H1 (cell line): ENCODE results near the gene FOXO6. TPM values are rescaled to one million over a fixed set of nuclear protein-coding genes. Genes with fewer than 3 reads are reported as not detected.
A peak's percentile ranks its signal among the peaks of the same experiment; 100 is the strongest.

Experiments used
- CTCF ChIA-PET: fragments of 300-600 bp; sonication (Branson Sonifier 250); formaldehyde crosslinking; loops from one replicate; lab custom pipeline; 2021; ENCODE audit not compliant: partially characterized antibody; lab: Charles Lee
- POLR2A ChIA-PET: fragments of 300-600 bp; sonication (Branson Sonifier 250); formaldehyde crosslinking; loops from one replicate; lab custom pipeline; 2021; ENCODE audit warnings: inconsistent platforms; ENCODE audit not compliant: partially characterized antibody; lab: Charles Lee
- DNase-seq, 2 experiments: peaks; one replicate each; pipeline versions ENCODE4 v3.0.0 to v3.0.0-alpha.2; 2010 to 2022; ENCODE audit warnings: low spot score in 2 of 2, low read depth in 1 of 2, mixed read lengths in 1 of 2
- FAIRE-seq: peaks from 2 replicates; lab custom pipeline; 2011; peaks lifted over from hg19 to GRCh38; lab: Jason Lieb, UNC
- H2AFZ ChIP-seq: 2 replicates; pipeline ENCODE4 v1.8.1; 2012; ENCODE audit warnings: low read length, inconsistent platforms
- H2AK5ac ChIP-seq: 2 replicates; pipeline ENCODE4 v1.6.1; 2013; ENCODE audit warnings: low read depth, low read length
- H2BK120ac ChIP-seq: replicated peaks from 2 replicates; pipeline ENCODE3; 2013; ENCODE audit warnings: low read depth, low read length, inconsistent platforms
- H2BK12ac ChIP-seq: 2 replicates; pipeline ENCODE4 v1.6.1; 2013; ENCODE audit warnings: low read depth, low read length
- H2BK15ac ChIP-seq: 2 replicates; pipeline ENCODE4 v1.6.1; 2013; ENCODE audit warnings: low read length
- H2BK20ac ChIP-seq: 2 replicates; pipeline ENCODE4 v1.6.1; 2013; ENCODE audit warnings: low read length
- H2BK5ac ChIP-seq: 2 replicates; pipeline ENCODE4 v1.6.1; 2013; ENCODE audit warnings: low read depth, low read length
- H3K14ac ChIP-seq: 2 replicates; pipeline ENCODE4 v1.6.1; 2013; ENCODE audit warnings: inconsistent platforms; ENCODE audit not compliant: insufficient read length
- H3K18ac ChIP-seq: 2 replicates; pipeline ENCODE4 v1.6.1; 2013; ENCODE audit warnings: low read length; ENCODE audit errors: extremely low read depth
- H3K23ac ChIP-seq: 2 replicates; pipeline ENCODE4 v1.6.1; 2013; ENCODE audit warnings: inconsistent platforms; ENCODE audit not compliant: insufficient read length
- H3K23me2 ChIP-seq: 2 replicates; pipeline ENCODE4 v1.6.1; 2013; ENCODE audit warnings: low read depth, low read length
- H3K27ac ChIP-seq: 2 replicates; pipeline ENCODE4 v1.6.1; 2011; ENCODE audit warnings: low read depth, low read length, inconsistent platforms
- H3K27me3 ChIP-seq, 4 experiments: replicated peaks in 1 of 4; 1 replicate in 1 of 4; 2 replicates in 3 of 4; pipeline versions ENCODE4 v1.6.1 to v1.8.1; 2011 to 2013; ENCODE audit warnings: low read length in 3 of 4, mild to moderate bottlenecking in 3 of 4, inconsistent platforms in 2 of 4, mixed read lengths in 2 of 4, moderate library complexity in 1 of 4; ENCODE audit not compliant: control insufficient read depth in 3 of 4, insufficient read depth in 3 of 4; ENCODE audit errors: extremely low read depth in 1 of 4
- H3K36me3 ChIP-seq, 4 experiments: 2 replicates each; pipeline versions ENCODE4 v1.6.1 to v1.8.1; 2011 to 2013; ENCODE audit warnings: mild to moderate bottlenecking in 4 of 4, low read length in 3 of 4, moderate library complexity in 2 of 4, control low read depth in 1 of 4, inconsistent platforms in 1 of 4; ENCODE audit not compliant: insufficient read depth in 4 of 4, control insufficient read depth in 2 of 4
- H3K4ac ChIP-seq: replicated peaks from 2 replicates; pipeline ENCODE3; 2013; ENCODE audit warnings: low read length, low read depth, mixed read lengths, inconsistent platforms; ENCODE audit not compliant: insufficient read length
- H3K4me1 ChIP-seq, 4 experiments: replicated peaks in 1 of 4; 1 replicate in 1 of 4; 2 replicates in 3 of 4; pipeline versions ENCODE4 v1.6.1 to v1.8.1; 2011 to 2013; ENCODE audit warnings: low read length in 3 of 4, inconsistent platforms in 2 of 4, mixed read lengths in 1 of 4; ENCODE audit not compliant: insufficient read depth in 4 of 4, control insufficient read depth in 3 of 4
- H3K4me2 ChIP-seq, 2 experiments: 2 replicates each; pipeline versions ENCODE4 v1.6.1 to v1.8.1; 2011 to 2013; ENCODE audit warnings: low read depth in 2 of 2, low read length in 2 of 2, control low read depth in 1 of 2, inconsistent platforms in 1 of 2, mild to moderate bottlenecking in 1 of 2; ENCODE audit not compliant: insufficient read depth in 1 of 2
- H3K4me3 ChIP-seq, 4 experiments: fragments of 200-600, 300-600 bp in 1 of 4; sonication (generic), shearing (Covaris generic), sonication (Bioruptor Twin) in 1 of 4; 2 replicates each; pipeline versions ENCODE4 v1.5.1 to v1.8.1; 2011 to 2016; ENCODE audit warnings: low read length in 4 of 4, low read depth in 3 of 4, control low read depth in 2 of 4, inconsistent platforms in 2 of 4, mild to moderate bottlenecking in 2 of 4, mixed read lengths in 1 of 4, moderate library complexity in 1 of 4; ENCODE audit not compliant: insufficient read depth in 2 of 4; ENCODE audit errors: extremely low read depth in 1 of 4
- H3K56ac ChIP-seq: replicated peaks from 2 replicates; pipeline ENCODE3; 2013; ENCODE audit warnings: low read depth, mild to moderate bottlenecking, mixed read lengths, low read length, inconsistent platforms; ENCODE audit not compliant: insufficient read length
- H3K79me1 ChIP-seq: 2 replicates; pipeline ENCODE4 v1.6.1; 2013; ENCODE audit warnings: low read depth, low read length, control low read depth
- H3K79me2 ChIP-seq, 2 experiments: 2 replicates each; pipeline versions ENCODE4 v1.6.1 to v1.8.1; 2012 to 2013; ENCODE audit warnings: low read length in 2 of 2, mild to moderate bottlenecking in 2 of 2, inconsistent platforms in 1 of 2; ENCODE audit not compliant: insufficient read depth in 2 of 2, control insufficient read depth in 1 of 2
- H3K9ac ChIP-seq, 4 experiments: replicated peaks in 1 of 4; 1 replicate in 1 of 4; 2 replicates in 3 of 4; pipeline versions ENCODE4 v1.6.1 to v1.8.1; 2011 to 2013; ENCODE audit warnings: low read depth in 3 of 4, low read length in 3 of 4, control low read depth in 2 of 4, mild to moderate bottlenecking in 2 of 4, moderate library complexity in 2 of 4, inconsistent platforms in 1 of 4; ENCODE audit errors: extremely low read depth in 1 of 4
- H3K9me3 ChIP-seq, 2 experiments: 2 replicates each; pipeline versions ENCODE4 v1.6.1 to v1.8.1; 2012 to 2013; ENCODE audit warnings: mild to moderate bottlenecking in 2 of 2, moderate library complexity in 2 of 2, control low read depth in 1 of 2, inconsistent platforms in 1 of 2, low read depth in 1 of 2, low read length in 1 of 2, mixed read lengths in 1 of 2; ENCODE audit not compliant: insufficient read depth in 2 of 2
- H4K20me1 ChIP-seq, 2 experiments: replicated peaks in 1 of 2; 2 replicates each; pipeline versions ENCODE3 to v1.8.1; 2011 to 2013; ENCODE audit warnings: inconsistent platforms in 2 of 2, low read length in 2 of 2, mild to moderate bottlenecking in 1 of 2; ENCODE audit not compliant: insufficient read depth in 2 of 2, control insufficient read depth in 1 of 2
- H4K5ac ChIP-seq: 2 replicates; pipeline ENCODE4 v1.6.1; 2013; ENCODE audit warnings: low read length, low read depth, mixed read lengths, inconsistent platforms; ENCODE audit not compliant: insufficient read length
- H4K8ac ChIP-seq: 2 replicates; pipeline ENCODE4 v1.8.0; 2013; ENCODE audit warnings: mild to moderate bottlenecking, moderate library complexity, low read length, inconsistent platforms; ENCODE audit not compliant: insufficient read depth; ENCODE audit errors: extremely low read depth
- H4K91ac ChIP-seq: replicated peaks from 2 replicates; pipeline ENCODE3; 2013; ENCODE audit warnings: low read length, mixed read lengths, inconsistent platforms; ENCODE audit not compliant: insufficient read length
- ATF2 ChIP-seq: IDR thresholded peaks from 2 replicates; pipeline ENCODE4 v1.6.1; 2012; ENCODE audit warnings: low read length, inconsistent platforms
- ATF3 ChIP-seq: IDR thresholded peaks from 2 replicates; pipeline ENCODE4 v1.6.1; 2011; ENCODE audit warnings: low read depth, mild to moderate bottlenecking, low read length; ENCODE audit not compliant: insufficient read depth
- CEBPB ChIP-seq: IDR thresholded peaks from 2 replicates; pipeline ENCODE4 v1.6.1; 2012; ENCODE audit warnings: low read depth, low read length
- CREB1 ChIP-seq: IDR thresholded peaks from 2 replicates; pipeline ENCODE4 v1.6.1; 2012; ENCODE audit warnings: inconsistent platforms
- FOSL1 ChIP-seq: IDR thresholded peaks from 2 replicates; pipeline ENCODE4 v1.6.1; 2011; ENCODE audit warnings: mild to moderate bottlenecking, low read depth, low read length, moderate library complexity; ENCODE audit not compliant: insufficient read depth
- GABPA ChIP-seq: IDR thresholded peaks from 2 replicates; pipeline ENCODE4 v1.6.1; 2011; ENCODE audit warnings: mild to moderate bottlenecking, low read length, moderate library complexity, borderline replicate concordance; ENCODE audit not compliant: insufficient read depth
- KDM5A ChIP-seq: fragments of 200-600 bp; IDR thresholded peaks from 2 replicates; pipeline ENCODE4 v1.7.1; 2012; ENCODE audit warnings: mild to moderate bottlenecking, low read length, inconsistent platforms, mixed read lengths
- POLR2A ChIP-seq, 2 experiments: IDR thresholded peaks; 1 replicate in 1 of 2; 2 replicates in 1 of 2; pipeline ENCODE4 v1.6.1; 2011; ENCODE audit warnings: low read depth in 2 of 2, low read length in 2 of 2, mild to moderate bottlenecking in 2 of 2; ENCODE audit errors: control extremely low read depth in 1 of 2
- RBBP5 ChIP-seq: IDR thresholded peaks from 2 replicates; pipeline ENCODE4 v1.7.1; 2012; ENCODE audit warnings: low read depth, mild to moderate bottlenecking, inconsistent platforms, low read length, moderate library complexity, borderline replicate concordance
- SAP30 ChIP-seq: fragments of 300-600 bp; sonication (generic); IDR thresholded peaks from 2 replicates; pipeline ENCODE4 v1.7.1; 2012; ENCODE audit warnings: low read length, moderate library complexity, mild to moderate bottlenecking, inconsistent platforms; ENCODE audit not compliant: insufficient read depth, insufficient replicate concordance
- SIRT6 ChIP-seq: IDR thresholded peaks from one replicate; pipeline ENCODE4 v1.7.1; 2012; ENCODE audit warnings: low read length, inconsistent platforms
- SUZ12 ChIP-seq: fragments of 200-600 bp; sonication (generic); IDR thresholded peaks from 2 replicates; pipeline ENCODE4 v1.6.1; 2012; ENCODE audit warnings: mild to moderate bottlenecking, inconsistent platforms, low read length, moderate library complexity, mixed read lengths
- YY1 ChIP-seq: IDR thresholded peaks from 2 replicates; pipeline ENCODE4 v1.6.1; 2011; ENCODE audit warnings: low read depth, mild to moderate bottlenecking, low read length
- WGBS, 2 experiments: shearing (Covaris generic) in 1 of 2; methylation state at CpG; one replicate each; pipeline versions ENCODE4 v1.1.6 to v1.1.7; 2013 to 2015; ENCODE audit warnings: low lambda C conversion rate in 2 of 2, mixed read lengths in 2 of 2, inconsistent platforms in 1 of 2, low coverage in 1 of 2, missing lambda C conversion rate in 1 of 2; ENCODE audit not compliant: insufficient replicate concordance in 2 of 2, insufficient coverage in 1 of 2, insufficient read length in 1 of 2; ENCODE audit errors: extremely low coverage in 1 of 2, missing lambda C conversion rate in 1 of 2; 5-methylcytosine and 5-hydroxymethylcytosine counted together
- polyA plus RNA-seq, 7 experiments: library from polyadenylated mRNA; depleted of rRNA in 3 of 7; stranded (reverse) in 5 of 7; unstranded in 2 of 7; fragments of >200 nt in 5 of 7; fragments of 200-250 nt in 2 of 7; gene quantifications; 1 replicate in 5 of 7; 2 replicates in 1 of 7; 4 replicates in 1 of 7; pipeline versions ENCODE4 v1.2.1 to v1.2.3, GENCODE V29; 2011 to 2013; ENCODE audit warnings: missing spikeins in 2 of 7, mixed read lengths in 2 of 7
- total RNA-seq: library from RNA; stranded (reverse); fragmentation: NEBNext Ultra II Directional; extraction: Animal tissue kit (Norgen Biotek cat#: 25700); gene quantifications from 2 replicates; pipeline ENCODE4 v1.2.1, GENCODE V29; 2021

FOXO6 gene
- total and polyA plus RNA-seq, 2 of the 8 experiments (the other 6 are each of a cell fraction or from before 2014, with no cell fraction given) = 0.59 to 3.0 TPM

- no peak overlapping the region for H2BK20ac ChIP-seq
- no peaks in the 10 kb centered on the region for H4K20me1 ChIP-seq
- H4K91ac ChIP-seq = no peak overlapping the region
- H3K27ac ChIP-seq = no peak overlapping the region
- WGBS, 2 experiments = 88% methylated on average over 9 of the region's 9 CpGs; no CpG with 5 or more reads in 1 of the 2 experiments
- no peak overlapping the region for H2AK5ac ChIP-seq
- DNase-seq (peak in 1 of 2 experiments; percentile 26), FAIRE-seq (no peak)
- H3K23ac ChIP-seq = no peak overlapping the region
- H3K4me1 ChIP-seq = peaks cover 0 to 16% (median 13%) of the 10 kb centered on the region in 4 experiments; a peak in 5 of 7 replicates
- H3K79me2 ChIP-seq = no peaks in the 10 kb centered on the region
- H2AFZ ChIP-seq = no peak overlapping the region
- no peak overlapping the region for H3K4me2 ChIP-seq
- POLR2A ChIA-PET = no interaction called here
- no peak overlapping the region for H2BK120ac ChIP-seq
- H4K8ac ChIP-seq = no peak overlapping the region
- H4K5ac ChIP-seq = no peak overlapping the region
- no peaks in the 10 kb centered on the region for H3K79me1 ChIP-seq
- H3K56ac ChIP-seq = no peak overlapping the region
- no peak overlapping the region for H2BK5ac ChIP-seq
- no peak overlapping the region for H3K4me3 ChIP-seq
- no peak overlapping the region for H2BK12ac ChIP-seq
- CTCF ChIA-PET = interaction anchor here (0.7 to 11.6 kb wide), 8 partner anchors 9 to 64 kb away, joined by 3 to 173 read pairs (median 6); no protein-coding TSS in a partner anchor
- peaks cover 6% of the 10 kb centered on the region; the same call in 1 of the 2 replicates for H3K23me2 ChIP-seq
- H3K27me3 ChIP-seq = peaks cover 0 to 7% (median 3%) of the 10 kb centered on the region in 4 experiments; a peak in 3 of 7 replicates
- no peaks in the 10 kb centered on the region for H3K36me3 ChIP-seq
- H3K9ac ChIP-seq = no peak overlapping the region
- H3K14ac ChIP-seq = no peak overlapping the region
- H2BK15ac ChIP-seq = no peak overlapping the region
- H3K4ac ChIP-seq = no peak overlapping the region
- H3K9me3 ChIP-seq = no peaks in the 10 kb centered on the region
- no peak overlapping the region for H3K18ac ChIP-seq
- TF ChIP-seq POLR2A (IDR thresholded peaks at IDR 0.05; ENCODE audit: control extremely low read depth in 1 of 2, low read depth in 2 of 2, low read length in 2 of 2) = no peak
- no peak for TF ChIP-seq YY1
- TF ChIP-seq SAP30 = no peak
- no peak for TF ChIP-seq FOSL1
- TF ChIP-seq ATF3 = no peak
- no peak for TF ChIP-seq ATF2
- TF ChIP-seq SIRT6 = no peak
- no peak for TF ChIP-seq RBBP5
- TF ChIP-seq CREB1 = no peak
- TF ChIP-seq GABPA = no peak
- no peak for TF ChIP-seq CEBPB
- no peak for TF ChIP-seq KDM5A
- no peak for TF ChIP-seq SUZ12
Observed at GRCh38 chr1:41353744-41354143, 7.5 kb upstream of the FOXO6 start.
